Measurements from ENCODE around the gene MFGE8. TPM values are rescaled to one million over a fixed set of nuclear protein-coding genes. Genes with fewer than 3 reads are reported as not detected.

The MFGE8 gene
- polyA plus RNA-seq, 1 donor (not counting 4 experiments of a cell fraction or from before 2014, with no cell fraction given), result 55.3 TPM

DNA sequence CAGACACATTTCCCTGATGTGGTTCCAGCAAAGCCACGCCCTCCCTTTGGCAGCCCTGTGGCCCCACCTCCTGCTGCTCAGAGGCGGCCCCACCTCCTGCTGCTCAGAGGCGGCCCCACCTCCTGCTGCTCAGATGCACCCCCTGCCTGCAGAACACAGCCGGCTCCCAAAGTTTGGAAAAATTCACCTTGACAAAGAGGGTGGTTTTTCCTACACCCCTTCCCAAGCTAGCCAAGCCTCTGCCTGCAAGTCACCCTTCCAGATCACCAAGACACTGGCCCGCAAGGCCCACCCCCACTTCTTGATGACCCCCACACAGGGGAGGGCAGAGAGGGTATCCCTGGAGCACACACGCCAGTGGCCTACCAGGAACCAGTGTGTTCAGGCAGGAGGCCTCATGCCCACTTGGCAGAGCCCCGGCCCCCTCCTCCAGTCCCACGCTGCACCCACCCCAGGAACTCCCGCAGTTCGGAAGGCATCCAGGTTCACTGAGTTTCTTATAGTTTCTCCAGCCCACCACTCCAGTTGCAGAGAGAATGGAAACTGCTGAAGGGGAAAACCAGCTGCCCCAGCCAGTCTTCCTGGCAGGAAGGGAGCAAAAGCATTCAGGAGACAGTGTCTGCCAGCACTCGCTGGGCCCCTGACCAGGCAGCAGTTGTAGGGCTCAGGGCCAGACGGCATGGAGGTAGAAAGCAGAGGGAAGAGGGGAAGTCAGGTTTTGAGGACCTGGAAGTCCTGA, 15.6 kb downstream of the MFGE8 start:
- Histone ChIP-seq H3K4me3 (ENCODE audit: control insufficient read depth in 2 of 3, extremely low read depth in 1 of 3, insufficient read depth in 2 of 3, low read depth in 1 of 3, low read length in 3 of 3) (peak overlapping the region in 1 of 3 experiments; percentile 19), H3K27me3 (ENCODE audit: control insufficient read depth, extremely low read depth, insufficient read depth, low read length) (no peaks in the 10 kb centered on the region), H3K36me3 (ENCODE audit: control insufficient read depth in 2 of 2, extremely low read depth in 1 of 2, insufficient read depth in 2 of 2, low read length in 2 of 2) (peaks cover 0 to 2% of the 10 kb centered on the region in 2 experiments), H3K9ac (ENCODE audit: control insufficient read depth, extremely low read depth, insufficient read depth, low read length) (no peak overlapping the region), H3K79me2 (ENCODE audit: control insufficient read depth, insufficient read depth, low read length) (no peaks in the 10 kb centered on the region), H3K4me1 (ENCODE audit: control insufficient read depth, extremely low read depth, insufficient read depth, low read length) (peaks cover 24% of the 10 kb centered on the region), H4K20me1 (ENCODE audit: control insufficient read depth, extremely low read depth, insufficient read depth, low read length) (no peaks in the 10 kb centered on the region), H3K27ac (ENCODE audit: control insufficient read depth, insufficient read depth, low read length) (no peak overlapping the region), H3K9me3 (ENCODE audit: control insufficient read depth, low read depth, low read length) (no peaks in the 10 kb centered on the region), H3K9me1 (ENCODE audit: control insufficient read depth, extremely low read depth, insufficient read depth, low read length) (no peaks in the 10 kb centered on the region), H3K4me2 (ENCODE audit: control insufficient read depth, extremely low read depth, insufficient read depth, low read depth, low read length) (peak overlapping the region; percentile 58), H2AFZ (ENCODE audit: control insufficient read depth, low read length) (peak overlapping the region; percentile 76)
- no peak for DNase-seq (ENCODE audit: low read depth, low spot score)
- peak; percentile 48 for FAIRE-seq
- TF ChIP-seq CTCF (optimal IDR thresholded peaks at IDR 0.05 in 1 of 3, IDR thresholded peaks at IDR 0.05 in 1 of 3, conservative IDR thresholded peaks at IDR 0.05 in 1 of 3; ENCODE audit: extremely low read depth in 1 of 3, insufficient read depth in 2 of 3, low read length in 3 of 3), result peak; percentile 60 to 85 (median 66)
- no peak for TF ChIP-seq EZH2 (IDR thresholded peaks at IDR 0.05; ENCODE audit: low read length)
- dilution Hi-C loops (cut with MboI; ENCODE audit: extremely low pct_ligation_motif_present, low sequenced_read_pairs), result no loop called here

- FAIRE-seq, result no peak
- Histone ChIP-seq H3K27me3 (ENCODE audit: control insufficient read depth, extremely low read depth, insufficient read depth, low read length) (no peaks in the 10 kb centered on the region), H3K79me2 (ENCODE audit: control insufficient read depth, insufficient read depth, low read length) (no peaks in the 10 kb centered on the region), H2AFZ (ENCODE audit: control insufficient read depth, low read length) (peak overlapping the region; percentile 76), H4K20me1 (ENCODE audit: control insufficient read depth, extremely low read depth, insufficient read depth, low read length) (no peaks in the 10 kb centered on the region), H3K9ac (ENCODE audit: control insufficient read depth, extremely low read depth, insufficient read depth, low read length) (peak overlapping the region; percentile 28), H3K9me1 (ENCODE audit: control insufficient read depth, extremely low read depth, insufficient read depth, low read length) (no peaks in the 10 kb centered on the region), H3K36me3 (ENCODE audit: control insufficient read depth in 2 of 2, extremely low read depth in 1 of 2, insufficient read depth in 2 of 2, low read length in 2 of 2) (peaks cover 0 to 2% of the 10 kb centered on the region in 2 experiments), H3K9me3 (ENCODE audit: control insufficient read depth, low read depth, low read length) (no peaks in the 10 kb centered on the region), H3K4me3 (ENCODE audit: control insufficient read depth in 2 of 3, extremely low read depth in 1 of 3, insufficient read depth in 2 of 3, low read depth in 1 of 3, low read length in 3 of 3) (peak overlapping the region in 1 of 3 experiments; percentile 19), H3K4me1 (ENCODE audit: control insufficient read depth, extremely low read depth, insufficient read depth, low read length) (peaks cover 24% of the 10 kb centered on the region), H3K4me2 (ENCODE audit: control insufficient read depth, extremely low read depth, insufficient read depth, low read depth, low read length) (peak overlapping the region; percentile 58), H3K27ac (ENCODE audit: control insufficient read depth, insufficient read depth, low read length) (no peak overlapping the region)
- TF ChIP-seq EZH2 (IDR thresholded peaks at IDR 0.05; ENCODE audit: low read length) (no peak), CTCF (optimal IDR thresholded peaks at IDR 0.05 in 1 of 3, IDR thresholded peaks at IDR 0.05 in 1 of 3, conservative IDR thresholded peaks at IDR 0.05 in 1 of 3; ENCODE audit: extremely low read depth in 1 of 3, insufficient read depth in 2 of 3, low read length in 3 of 3) (no peak)
- DNase-seq (ENCODE audit: low read depth, low spot score), result no peak
- dilution Hi-C loops (cut with MboI; ENCODE audit: extremely low pct_ligation_motif_present, low sequenced_read_pairs), result no loop called here
These were observed 16.1 kb downstream of the MFGE8 start for GRCh38 chr15:88897142-88897455.
